Stomach (tissue), 19 donors: ENCODE results near the gene MUC20. TPM values are rescaled to one million over a fixed set of nuclear protein-coding genes. Genes with fewer than 3 reads are reported as not detected.
A peak's percentile ranks its signal among the peaks of the same experiment; 100 is the strongest.
"Not testable (repeated sequence)": the region's sequence is repeated elsewhere in the genome, so short reads cannot be mapped to it uniquely, and the experiment has no call there.

ENCODE experiments used
- DNase-seq, 2 donors: peaks; one replicate each; pipeline versions ENCODE4 v3.0.0 to v3.0.0-alpha.2; 2013 to 2019
- H3K27ac ChIP-seq, 5 donors: fragments of 200-600 bp in 4 of 5; sonication (generic) in 4 of 5; one replicate each; pipeline ENCODE4 v1.5.1; 2013 to 2019; ENCODE audit warnings: mild to moderate bottlenecking in 1 of 5, moderate library complexity in 1 of 5
- H3K27me3 ChIP-seq, 3 donors: fragments of 200-600 bp; sonication (generic); one replicate each; pipeline ENCODE4 v1.5.1; 2017 to 2019; ENCODE audit warnings: mixed run types in 1 of 3
- H3K36me3 ChIP-seq, 4 donors: fragments of 200-600 bp; sonication (generic); 1 replicate in 3 of 4; 2 replicates in 1 of 4; pipeline ENCODE4 v1.5.1; 2016 to 2019
- H3K4me1 ChIP-seq, 4 donors: fragments of 200-600 bp; sonication (generic); one replicate each; pipeline ENCODE4 v1.5.1; 2016 to 2019
- H3K4me3 ChIP-seq, 4 donors: fragments of 200-600 bp; sonication (generic) in 3 of 4; one replicate each; pipeline ENCODE4 v1.5.1; 2016 to 2019; ENCODE audit warnings: mild to moderate bottlenecking in 1 of 4
- H3K9me3 ChIP-seq, 4 donors: fragments of 200-600 bp; sonication (generic); one replicate each; pipeline ENCODE4 v1.5.1; 2016 to 2019
- POLR2AphosphoS5 ChIP-seq, 3 donors: sonication (generic); formaldehyde crosslinking; IDR thresholded peaks; one replicate each; pipeline ENCODE4 v1.6.1; 2016; ENCODE audit warnings: antibody characterized with exemption in 3 of 3
- WGBS, 5 donors: extraction: QIAGEN DNeasy Blood & Tissue Kit in 3 of 5; methylation state at CpG; one replicate each; pipeline versions ENCODE4 v1.1.5 to v1.1.7; 2013 to 2018; 5-methylcytosine and 5-hydroxymethylcytosine counted together
- intact Hi-C: fragments of 100-400 bp; cut with DNase I; formaldehyde crosslinking; loops from one replicate; pipeline ENCODE4 v1.15.1; 2023; ENCODE audit warnings: low total_unique reads
- long read RNA-seq, 10 donors: transcript quantifications; one replicate each; lab custom pipeline, GENCODE V29; 2026
- polyA plus RNA-seq, 3 donors: library from polyadenylated mRNA; stranded (reverse); fragments of 200-250 nt; gene quantifications; one replicate each; pipeline ENCODE4 v1.2.3, GENCODE V29; 2013
- total RNA-seq, 5 donors: library from RNA; depleted of rRNA; stranded (reverse); fragments of >200 nt; gene quantifications; one replicate each; pipeline versions ENCODE4 v1.1.0 to v1.2.3, GENCODE V29; 2014 to 2016
- donor health status: healthy with polysubstance abuse.
- donor health status: Bipolar disorder and iron deficiency.
- donor health status: healthy.

Gene MUC20, protein sequence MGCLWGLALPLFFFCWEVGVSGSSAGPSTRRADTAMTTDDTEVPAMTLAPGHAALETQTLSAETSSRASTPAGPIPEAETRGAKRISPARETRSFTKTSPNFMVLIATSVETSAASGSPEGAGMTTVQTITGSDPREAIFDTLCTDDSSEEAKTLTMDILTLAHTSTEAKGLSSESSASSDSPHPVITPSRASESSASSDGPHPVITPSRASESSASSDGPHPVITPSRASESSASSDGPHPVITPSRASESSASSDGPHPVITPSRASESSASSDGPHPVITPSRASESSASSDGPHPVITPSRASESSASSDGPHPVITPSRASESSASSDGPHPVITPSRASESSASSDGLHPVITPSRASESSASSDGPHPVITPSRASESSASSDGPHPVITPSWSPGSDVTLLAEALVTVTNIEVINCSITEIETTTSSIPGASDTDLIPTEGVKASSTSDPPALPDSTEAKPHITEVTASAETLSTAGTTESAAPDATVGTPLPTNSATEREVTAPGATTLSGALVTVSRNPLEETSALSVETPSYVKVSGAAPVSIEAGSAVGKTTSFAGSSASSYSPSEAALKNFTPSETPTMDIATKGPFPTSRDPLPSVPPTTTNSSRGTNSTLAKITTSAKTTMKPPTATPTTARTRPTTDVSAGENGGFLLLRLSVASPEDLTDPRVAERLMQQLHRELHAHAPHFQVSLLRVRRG
- total RNA-seq (10 to 100 TPM in 3 of 5 donors, 1 to 10 TPM in 2; 4.0 to 64.8 (median 38.8) TPM), polyA plus RNA-seq (10 to 100 TPM in 2 of 3 donors, 1 to 10 TPM in 1; 3.8 to 20.2 (median 13.9) TPM)
- long read RNA-seq, donor 1, partial matches to known transcripts = 0 of 2 reads
- long read RNA-seq, donor 1, other reads (novel, unspliced or antisense) = 0 of 2 reads
- long read RNA-seq, donor 2, partial matches to known transcripts = 0 of 1 reads
- long read RNA-seq, donor 2, other reads (novel, unspliced or antisense) = 0 of 1 reads
- long read RNA-seq, donor 3, partial matches to known transcripts = 0 of 1 reads
- long read RNA-seq, donor 3, other reads (novel, unspliced or antisense) = 0 of 1 reads
- long read RNA-seq, donor 4 = 0 reads
- long read RNA-seq, donor 5, partial matches to known transcripts = 0 of 1 reads
- long read RNA-seq, donor 5, other reads (novel, unspliced or antisense) = 0 of 1 reads
- long read RNA-seq, donor 6 = 0 reads
- long read RNA-seq, donor 7, transcript MUC20-204 (3 exons, 2,842 nt) = major isoform, 9 of 9 reads
- long read RNA-seq, donor 7, partial matches to known transcripts = 0 of 9 reads
- long read RNA-seq, donor 7, other reads (novel, unspliced or antisense) = 0 of 9 reads
- long read RNA-seq, donor 8, partial matches to known transcripts = 0 of 2 reads
- long read RNA-seq, donor 8, other reads (novel, unspliced or antisense) = 0 of 2 reads
- long read RNA-seq, donor 9 = 0 reads
- long read RNA-seq, donor 10 = 0 reads

DNA sequence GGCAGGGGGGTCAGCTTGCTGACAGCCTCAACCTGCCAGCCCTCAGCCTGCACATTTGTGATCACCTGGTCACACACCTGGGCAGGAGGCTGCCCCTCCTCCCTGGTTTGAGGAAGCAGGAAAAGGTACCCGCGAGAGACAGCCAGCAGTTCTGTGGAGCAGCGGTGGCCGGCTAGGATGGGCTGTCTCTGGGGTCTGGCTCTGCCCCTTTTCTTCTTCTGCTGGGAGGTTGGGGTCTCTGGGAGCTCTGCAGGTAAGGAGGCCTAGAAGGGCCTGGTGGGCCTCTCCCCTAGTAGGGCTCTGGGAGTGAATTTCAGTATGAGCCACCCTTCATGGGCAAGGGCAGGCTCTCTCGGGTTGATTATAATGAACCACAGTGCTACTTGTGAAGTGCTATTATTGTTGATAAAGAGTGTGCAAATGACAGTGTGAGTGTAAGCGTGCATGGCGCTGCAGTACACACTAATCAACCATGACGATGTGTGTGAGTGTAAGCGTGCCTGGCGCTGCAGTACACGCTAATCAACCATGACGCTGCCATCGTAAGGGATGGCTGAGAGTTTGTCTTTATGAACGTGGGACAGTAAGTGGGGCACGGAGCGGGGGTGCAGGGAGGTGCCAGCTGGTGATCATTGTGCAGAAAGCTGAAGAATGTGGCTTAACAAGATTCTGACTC, at the start of gene MUC20:
Gene MUC20, plus strand, starts transcription at position 148 of the 676 bp plus-strand sequence. Its CDS starts 30 bp downstream, at position 178.
- 25 to 56% (median 28%) methylated on average over 4 to 14 of the region's 16 CpGs for WGBS, 5 donors
- Histone ChIP-seq H3K4me3 (peak within 1 kb of the TSS in 3 of 4 donors; percentile 12 to 25 (median 14)), H3K27ac (peak within 1 kb of the TSS in 3 of 5 donors; percentile 13 to 53 (median 19)), H3K4me1 (peaks cover 5 to 23% (median 10%) of the 10 kb centered on the region in 4 donors)
- H3K9me3 ChIP-seq, intact Hi-C loops, H3K36me3 ChIP-seq, H3K27me3 ChIP-seq: not testable (repeated sequence)
- DNase-seq = peak; percentile 31 to 78
- TF ChIP-seq POLR2AphosphoS5 (IDR thresholded peaks at IDR 0.05) = peak in 1 of 3 donors; percentile 40

GRCh38 chr3:195671283-195671682, 49.5 kb upstream of the MUC20 start:
- H3K9me3 ChIP-seq, H3K4me3 ChIP-seq, H3K4me1 ChIP-seq, intact Hi-C loops, H3K27ac ChIP-seq, H3K27me3 ChIP-seq, DNase-seq: not testable (repeated sequence)
- 91 to 96% (median 94%) methylated on average over 7 to 15 of the region's 17 CpGs for WGBS, 5 donors
- peaks cover 33 to 89% (median 78%) of the 10 kb centered on the region in 4 donors for H3K36me3 ChIP-seq

DNA sequence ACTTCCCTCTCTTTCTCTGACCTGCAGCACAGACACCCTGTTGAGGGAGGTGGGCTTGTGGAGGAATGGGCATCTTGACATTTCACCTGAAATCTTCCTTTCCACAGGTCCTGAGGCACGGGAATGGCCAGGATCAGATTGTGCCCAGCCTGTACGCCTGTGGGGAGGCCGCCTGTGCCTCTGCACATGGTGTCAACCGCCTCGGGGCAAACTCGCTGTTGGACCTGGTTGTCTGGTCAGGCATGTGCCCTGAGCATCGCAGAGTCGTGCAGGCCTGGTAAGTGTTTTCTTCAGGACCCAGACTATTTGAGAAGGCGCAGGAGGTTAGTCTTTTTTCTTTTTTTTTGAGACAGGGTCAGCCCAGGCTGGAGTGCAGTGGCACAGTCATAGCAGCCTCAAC, 47.1 kb upstream of the MUC20 start:
- not testable (repeated sequence) for H3K27ac ChIP-seq

GRCh38 chr3:195678391-195679015, 42.3 kb upstream of the MUC20 start:
- H3K4me3 ChIP-seq, DNase-seq, H3K27me3 ChIP-seq, H3K27ac ChIP-seq, H3K9me3 ChIP-seq, H3K4me1 ChIP-seq, intact Hi-C loops: not testable (repeated sequence)
- H3K36me3 ChIP-seq = peaks cover 26 to 84% (median 74%) of the 10 kb centered on the region in 4 donors
- WGBS, 5 donors = 89 to 95% (median 91%) methylated on average over 5 to 15 of the region's 15 CpGs

More for the DNA sequence above, 47.1 kb upstream of the MUC20 start:
- DNase-seq, H3K27me3 ChIP-seq, H3K4me1 ChIP-seq, H3K9me3 ChIP-seq, intact Hi-C loops, H3K4me3 ChIP-seq: not testable (repeated sequence)
- WGBS, 5 donors = 95 to 100% (median 97%) methylated on average over 1 to 9 of the region's 9 CpGs
- peaks cover 34 to 98% (median 87%) of the 10 kb centered on the region in 4 donors for H3K36me3 ChIP-seq

- H3K4me1 ChIP-seq, DNase-seq, H3K27me3 ChIP-seq, intact Hi-C loops, H3K4me3 ChIP-seq, H3K27ac ChIP-seq, H3K9me3 ChIP-seq: not testable (repeated sequence)
- peaks cover 22 to 83% (median 72%) of the 10 kb centered on the region in 4 donors for H3K36me3 ChIP-seq
- WGBS, 5 donors = 80 to 99% (median 87%) methylated on average over 1 to 8 of the region's 10 CpGs
These were observed 40.1 kb upstream of the MUC20 start for GRCh38 chr3:195680690-195681089.

- H3K9me3 ChIP-seq, H3K27ac ChIP-seq, H3K4me1 ChIP-seq, H3K4me3 ChIP-seq, H3K27me3 ChIP-seq, intact Hi-C loops, DNase-seq: not testable (repeated sequence)
- peaks cover 27 to 85% (median 72%) of the 10 kb centered on the region in 4 donors for H3K36me3 ChIP-seq
- WGBS, 5 donors = 65 to 86% (median 70%) methylated on average over 4 to 6 of the region's 24 CpGs
These were observed 39.2 kb upstream of the MUC20 start for GRCh38 chr3:195681458-195682103.

- intact Hi-C loops, H3K4me3 ChIP-seq, DNase-seq, H3K27me3 ChIP-seq, H3K4me1 ChIP-seq, H3K9me3 ChIP-seq, H3K27ac ChIP-seq: not testable (repeated sequence)
- WGBS, 5 donors = 68 to 80% (median 79%) methylated on average over 12 to 13 of the region's 13 CpGs
- H3K36me3 ChIP-seq = peaks cover 27 to 85% (median 69%) of the 10 kb centered on the region in 4 donors
These were observed 38.6 kb upstream of the MUC20 start for GRCh38 chr3:195682104-195682742.

DNA sequence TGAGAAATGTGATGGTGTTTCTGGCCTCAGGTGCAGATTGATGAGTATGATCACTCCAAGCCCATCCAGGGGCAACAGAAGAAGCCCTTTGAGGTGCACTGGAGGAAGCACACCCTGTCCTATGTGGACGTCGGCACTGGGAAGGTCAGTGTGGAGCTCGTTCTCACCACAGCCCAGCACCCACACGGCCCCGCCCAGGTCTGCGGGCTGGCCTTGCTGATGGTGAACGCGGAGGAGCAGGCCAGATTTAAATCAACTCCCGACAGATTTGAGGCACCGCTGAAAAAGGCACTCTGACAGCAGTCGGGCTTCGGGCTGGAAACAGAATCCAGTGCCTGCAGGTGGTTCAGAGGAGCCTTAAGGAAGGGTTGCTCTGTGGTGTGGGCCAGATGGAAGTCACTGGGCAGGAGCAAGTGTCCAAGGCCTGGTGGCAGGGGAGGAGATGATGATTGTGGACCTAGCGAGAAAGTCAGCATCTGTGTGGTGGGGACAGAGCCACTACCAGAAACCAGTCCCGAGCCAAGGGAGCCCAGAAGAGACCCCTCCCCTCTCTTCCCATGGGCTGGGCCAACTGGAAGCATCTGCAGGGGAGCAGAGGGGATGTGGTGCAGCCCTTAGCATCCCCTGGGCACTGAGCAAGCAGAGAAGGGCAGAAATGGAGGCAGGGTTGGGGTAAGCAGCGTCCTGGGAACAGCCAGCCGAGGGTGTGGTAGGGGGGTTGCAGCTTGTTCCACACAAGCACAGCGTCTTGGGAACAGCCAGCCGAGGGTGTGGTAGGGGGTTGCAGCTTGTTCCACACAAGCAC, 36.9 kb upstream of the MUC20 start:
- 85 to 90% (median 87%) methylated on average over 18 of the region's 18 CpGs for WGBS, 5 donors
- H3K4me3 ChIP-seq, intact Hi-C loops, DNase-seq, H3K27me3 ChIP-seq, H3K9me3 ChIP-seq, H3K27ac ChIP-seq: not testable (repeated sequence)
- Histone ChIP-seq H3K36me3 (peaks cover 22 to 74% (median 62%) of the 10 kb centered on the region in 4 donors), H3K4me1 (peaks cover 0 to 10% (median 3%) of the 10 kb centered on the region in 4 donors)
